Stomach smooth muscle (tissue), 2 donors: Measurements from ENCODE around the gene CNBP.
A peak's percentile ranks its signal among the peaks of the same experiment; 100 is the strongest.

ENCODE experiments used
- H3K27ac ChIP-seq: one replicate; pipeline ENCODE4 v1.7.0; 2013; ENCODE audit warnings: mild to moderate bottlenecking, low read length, inconsistent platforms
- H3K27me3 ChIP-seq, 2 donors: one replicate each; pipeline ENCODE4 v1.7.0; 2013; ENCODE audit warnings: low read length in 2 of 2; ENCODE audit not compliant: insufficient read depth in 2 of 2, control insufficient read depth in 1 of 2
- H3K36me3 ChIP-seq, 2 donors: one replicate each; pipeline ENCODE4 v1.7.0; 2013; ENCODE audit warnings: low read length in 2 of 2; ENCODE audit not compliant: control insufficient read depth in 2 of 2, insufficient read depth in 2 of 2
- H3K4me1 ChIP-seq: one replicate; pipeline ENCODE4 v1.7.0; 2013; ENCODE audit warnings: low read length; ENCODE audit not compliant: control insufficient read depth, insufficient read depth
- H3K4me3 ChIP-seq, 2 donors: one replicate each; pipeline ENCODE4 v1.7.0; 2013; ENCODE audit warnings: low read length in 2 of 2
- H3K9ac ChIP-seq, 2 donors: one replicate each; pipeline ENCODE4 v1.7.0; 2013; ENCODE audit warnings: low read length in 2 of 2, mild to moderate bottlenecking in 1 of 2
- H3K9me3 ChIP-seq, 2 donors: one replicate each; pipeline ENCODE4 v1.7.0; 2013; ENCODE audit warnings: low read length in 2 of 2; ENCODE audit not compliant: control insufficient read depth in 2 of 2
- donor health status: healthy.
- donor health status: Pancreatic carcinoma.

Gene CNBP

GRCh38 chr3:129130291-129130813 lies 53.3 kb downstream of the CNBP start:
- Histone ChIP-seq H3K36me3 (peaks cover 49 to 57% of the 10 kb centered on the region in 2 donors), H3K9me3 (no peaks in the 10 kb centered on the region), H3K4me3 (no peak overlapping the region), H3K27ac (no peak overlapping the region), H3K9ac (no peak overlapping the region), H3K27me3 (no peaks in the 10 kb centered on the region), H3K4me1 (no peaks in the 10 kb centered on the region)

GRCh38 chr3:129128357-129129155 lies 55.1 kb downstream of the CNBP start:
- Histone ChIP-seq H3K36me3 (peaks cover 33 to 44% of the 10 kb centered on the region in 2 donors), H3K27me3 (no peaks in the 10 kb centered on the region)

GRCh38 chr3:129126726-129127280 lies 56.9 kb downstream of the CNBP start:
- peaks cover 21 to 29% of the 10 kb centered on the region in 2 donors for H3K36me3 ChIP-seq
- H3K27ac ChIP-seq: no peak overlapping the region
- no peak overlapping the region for H3K4me3 ChIP-seq
- H3K27me3 ChIP-seq: no peaks in the 10 kb centered on the region
- peaks cover 6% of the 10 kb centered on the region for H3K4me1 ChIP-seq
- H3K9me3 ChIP-seq: no peaks in the 10 kb centered on the region
- no peak overlapping the region for H3K9ac ChIP-seq

More at GRCh38 chr3:129128357-129129155, 55.1 kb downstream of the CNBP start:
- no peaks in the 10 kb centered on the region for H3K4me1 ChIP-seq
- no peak overlapping the region for H3K4me3 ChIP-seq
- H3K9me3 ChIP-seq: no peaks in the 10 kb centered on the region
- H3K9ac ChIP-seq: no peak overlapping the region
- no peak overlapping the region for H3K27ac ChIP-seq

- no peak overlapping the region for H3K4me3 ChIP-seq
- peak overlapping the region; percentile 86 for H3K27ac ChIP-seq
- H3K4me1 ChIP-seq: peaks cover 29% of the 10 kb centered on the region
- peaks cover 0 to 5% of the 10 kb centered on the region in 2 donors for H3K36me3 ChIP-seq
- no peaks in the 10 kb centered on the region for H3K9me3 ChIP-seq
- no peaks in the 10 kb centered on the region for H3K27me3 ChIP-seq
- no peak overlapping the region for H3K9ac ChIP-seq
Measured at GRCh38 chr3:129123314-129124060, 60.2 kb downstream of the CNBP start.

- H3K27me3 ChIP-seq: no peaks in the 10 kb centered on the region
- H3K9ac ChIP-seq: peak overlapping the region; percentile 13 to 58
- H3K4me1 ChIP-seq: peaks cover 32% of the 10 kb centered on the region
- H3K4me3 ChIP-seq: peak overlapping the region in 1 of 2 donors; percentile 75
- H3K36me3 ChIP-seq: peaks cover 0 to 3% of the 10 kb centered on the region in 2 donors
- H3K9me3 ChIP-seq: no peaks in the 10 kb centered on the region
- peak overlapping the region; percentile 86 for H3K27ac ChIP-seq
Measured at GRCh38 chr3:129122412-129123011, 61.2 kb downstream of the CNBP start.

- Histone ChIP-seq H3K27ac (peak within 1 kb of the TSS; percentile 86), H3K27me3 (no peaks in the 10 kb centered on the region), H3K4me1 (peaks cover 32% of the 10 kb centered on the region), H3K9me3 (no peaks in the 10 kb centered on the region), H3K9ac (peak within 1 kb of the TSS; percentile 74 to 76), H3K4me3 (peak within 1 kb of the TSS; percentile 64 to 86), H3K36me3 (peaks cover 0 to 2% of the 10 kb centered on the region in 2 donors)
Measured at GRCh38 chr3:129121792-129122411, 61.8 kb downstream of the CNBP start, which contains the start of gene RAB43. Gene RAB43, minus strand, starts transcription at chr3:129121804. Its CDS starts 315 bp downstream, at chr3:129121489.

- H3K9me3 ChIP-seq: no peaks in the 10 kb centered on the region
- peak overlapping the region; percentile 74 to 76 for H3K9ac ChIP-seq
- H3K27ac ChIP-seq: peak overlapping the region; percentile 80
- H3K4me3 ChIP-seq: peak overlapping the region; percentile 64 to 86
- H3K4me1 ChIP-seq: peaks cover 32% of the 10 kb centered on the region
- peaks cover 0 to 2% of the 10 kb centered on the region in 2 donors for H3K36me3 ChIP-seq
- H3K27me3 ChIP-seq: no peaks in the 10 kb centered on the region
Measured at GRCh38 chr3:129121016-129121791, 62.5 kb downstream of the CNBP start.

- Histone ChIP-seq H3K27me3 (no peaks in the 10 kb centered on the region), H3K9ac (peak overlapping the region; percentile 74 to 76), H3K27ac (peak overlapping the region; percentile 80), H3K4me1 (peaks cover 32% of the 10 kb centered on the region), H3K36me3 (peaks cover 0 to 2% of the 10 kb centered on the region in 2 donors), H3K9me3 (no peaks in the 10 kb centered on the region), H3K4me3 (peak overlapping the region; percentile 64 to 86)
Measured at GRCh38 chr3:129120254-129121004, 63.3 kb downstream of the CNBP start.
